ENCODE data around the gene LYPD6B.

DNA sequence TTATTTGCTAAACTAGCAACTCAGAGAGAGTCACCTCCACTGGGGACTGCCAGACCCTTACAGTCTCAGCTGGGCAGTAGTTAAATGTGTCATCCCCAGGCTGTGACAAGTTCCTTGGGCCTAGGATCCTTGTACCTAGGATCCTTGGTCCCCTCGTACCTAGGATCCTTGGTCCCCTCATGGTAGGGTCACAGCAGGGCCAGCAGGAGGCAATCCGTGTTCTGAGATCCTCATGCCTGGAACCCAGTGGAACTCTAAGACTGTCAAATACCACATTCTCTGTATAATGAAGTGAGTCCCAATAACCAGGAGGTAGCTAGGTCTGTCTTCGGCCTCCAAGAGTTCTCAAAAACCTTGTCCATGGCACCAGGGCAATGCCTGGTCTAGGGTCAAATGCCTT, 60.8 kb downstream of the LYPD6B start:
- TF ChIP-seq POLR2A (IDR thresholded peaks at IDR 0.05) (no peak), CTCF (IDR thresholded peaks at IDR 0.05 in 8 of 11, conservative IDR thresholded peaks at IDR 0.05 in 3 of 11) (no peak)

All from spleen (tissue), 7 donors.